ENCODE measurements around the gene TRIO.

GRCh38 chr5:14145435-14146334 lies 2.5 kb downstream of the TRIO start:
- no peak for TF ChIP-seq POLR2A (IDR thresholded peaks at IDR 0.05)
- TF ChIP-seq, protein P1, sequence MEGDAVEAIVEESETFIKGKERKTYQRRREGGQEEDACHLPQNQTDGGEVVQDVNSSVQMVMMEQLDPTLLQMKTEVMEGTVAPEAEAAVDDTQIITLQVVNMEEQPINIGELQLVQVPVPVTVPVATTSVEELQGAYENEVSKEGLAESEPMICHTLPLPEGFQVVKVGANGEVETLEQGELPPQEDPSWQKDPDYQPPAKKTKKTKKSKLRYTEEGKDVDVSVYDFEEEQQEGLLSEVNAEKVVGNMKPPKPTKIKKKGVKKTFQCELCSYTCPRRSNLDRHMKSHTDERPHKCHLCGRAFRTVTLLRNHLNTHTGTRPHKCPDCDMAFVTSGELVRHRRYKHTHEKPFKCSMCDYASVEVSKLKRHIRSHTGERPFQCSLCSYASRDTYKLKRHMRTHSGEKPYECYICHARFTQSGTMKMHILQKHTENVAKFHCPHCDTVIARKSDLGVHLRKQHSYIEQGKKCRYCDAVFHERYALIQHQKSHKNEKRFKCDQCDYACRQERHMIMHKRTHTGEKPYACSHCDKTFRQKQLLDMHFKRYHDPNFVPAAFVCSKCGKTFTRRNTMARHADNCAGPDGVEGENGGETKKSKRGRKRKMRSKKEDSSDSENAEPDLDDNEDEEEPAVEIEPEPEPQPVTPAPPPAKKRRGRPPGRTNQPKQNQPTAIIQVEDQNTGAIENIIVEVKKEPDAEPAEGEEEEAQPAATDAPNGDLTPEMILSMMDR (IDR thresholded peaks at IDR 0.05) = no peak
- TF ChIP-seq EP300 (IDR thresholded peaks at IDR 0.05) = no peak
